Osteoblast (primary cell): ENCODE data around the gene SLC66A1. TPM values are rescaled to one million over a fixed set of nuclear protein-coding genes. Genes with fewer than 3 reads are reported as not detected.
A peak's percentile ranks its signal among the peaks of the same experiment; 100 is the strongest.

ENCODE experiments used
- DNase-seq: peaks from one replicate; pipeline ENCODE4 v3.0.0; 2011; ENCODE audit warnings: low spot score, mixed read lengths; ENCODE audit not compliant: insufficient read length; ENCODE audit errors: missing footprints
- H2AFZ ChIP-seq: 2 replicates; pipeline ENCODE4 v1.6.0; 2011; ENCODE audit warnings: mild to moderate bottlenecking, low read length
- H3K27ac ChIP-seq: 2 replicates; pipeline ENCODE4 v1.5.1; 2011; ENCODE audit warnings: mild to moderate bottlenecking, low read depth, low read length, moderate library complexity
- H3K27me3 ChIP-seq: 2 replicates; pipeline ENCODE4 v1.6.0; 2012; ENCODE audit warnings: mild to moderate bottlenecking, control low read depth, inconsistent platforms, low read length, moderate library complexity; ENCODE audit not compliant: insufficient read depth
- H3K36me3 ChIP-seq: 2 replicates; pipeline ENCODE4 v1.5.1; 2011; ENCODE audit warnings: mild to moderate bottlenecking, low read length, control low read depth, moderate library complexity; ENCODE audit not compliant: insufficient read depth
- H3K4me1 ChIP-seq: 2 replicates; pipeline ENCODE4 v1.5.1; 2011; ENCODE audit warnings: mild to moderate bottlenecking, low read length, control low read depth, moderate library complexity; ENCODE audit not compliant: insufficient read depth
- H3K4me2 ChIP-seq: 2 replicates; pipeline ENCODE4 v1.6.0; 2011; ENCODE audit warnings: mild to moderate bottlenecking, low read length; ENCODE audit not compliant: insufficient read depth
- H3K4me3 ChIP-seq: fragments of 200-600 bp; sonication (generic); 3 replicates; pipeline ENCODE4 v1.5.1; 2012; ENCODE audit warnings: mild to moderate bottlenecking, low read length, inconsistent platforms; ENCODE audit not compliant: insufficient read depth
- H3K79me2 ChIP-seq: 2 replicates; pipeline ENCODE4 v1.6.0; 2012; ENCODE audit warnings: mild to moderate bottlenecking, low read length, control low read depth, inconsistent platforms; ENCODE audit not compliant: insufficient read depth
- H3K9me3 ChIP-seq: 2 replicates; pipeline ENCODE4 v1.5.1; 2011; ENCODE audit warnings: low read depth, low read length, control low read depth
- H4K20me1 ChIP-seq: 2 replicates; pipeline ENCODE4 v1.6.0; 2012; ENCODE audit warnings: mild to moderate bottlenecking, low read length, control low read depth; ENCODE audit not compliant: insufficient read depth
- total RNA-seq: library from RNA; depleted of rRNA; stranded (reverse); fragments of >200 nt; gene quantifications from 2 replicates; pipeline ENCODE4 v1.2.3, GENCODE V29; 2012
- TF ChIP-seq, protein P1 (sequence below): IDR thresholded peaks from 2 replicates; pipeline ENCODE4 v1.5.1; 2011; ENCODE audit warnings: mild to moderate bottlenecking, low read depth, low read length, moderate library complexity; ENCODE audit errors: extremely low read depth

SLC66A1 gene
- total RNA-seq, 1 donor = 32.6 TPM

DNA sequence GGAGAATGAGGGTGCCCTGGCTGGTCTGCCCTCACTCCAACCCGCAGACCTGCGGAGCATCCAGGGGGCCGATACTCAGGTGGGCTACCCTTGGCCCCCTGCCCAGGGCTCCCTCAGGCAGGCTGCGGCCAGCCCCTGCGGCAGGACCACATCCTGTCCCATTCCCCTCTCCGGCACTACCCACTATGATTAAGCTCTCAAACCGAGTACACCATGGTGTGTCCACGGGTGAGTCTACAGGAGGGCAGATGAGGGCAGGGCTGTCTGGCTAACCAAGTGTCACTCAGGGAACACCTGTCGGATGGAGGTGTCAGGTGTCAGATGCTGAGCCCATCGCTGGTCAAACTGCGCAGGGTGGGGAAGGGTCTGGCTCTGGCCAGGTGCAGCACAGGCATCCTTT lies 47.2 kb downstream of the SLC66A1 start:
- TF ChIP-seq, protein P1, sequence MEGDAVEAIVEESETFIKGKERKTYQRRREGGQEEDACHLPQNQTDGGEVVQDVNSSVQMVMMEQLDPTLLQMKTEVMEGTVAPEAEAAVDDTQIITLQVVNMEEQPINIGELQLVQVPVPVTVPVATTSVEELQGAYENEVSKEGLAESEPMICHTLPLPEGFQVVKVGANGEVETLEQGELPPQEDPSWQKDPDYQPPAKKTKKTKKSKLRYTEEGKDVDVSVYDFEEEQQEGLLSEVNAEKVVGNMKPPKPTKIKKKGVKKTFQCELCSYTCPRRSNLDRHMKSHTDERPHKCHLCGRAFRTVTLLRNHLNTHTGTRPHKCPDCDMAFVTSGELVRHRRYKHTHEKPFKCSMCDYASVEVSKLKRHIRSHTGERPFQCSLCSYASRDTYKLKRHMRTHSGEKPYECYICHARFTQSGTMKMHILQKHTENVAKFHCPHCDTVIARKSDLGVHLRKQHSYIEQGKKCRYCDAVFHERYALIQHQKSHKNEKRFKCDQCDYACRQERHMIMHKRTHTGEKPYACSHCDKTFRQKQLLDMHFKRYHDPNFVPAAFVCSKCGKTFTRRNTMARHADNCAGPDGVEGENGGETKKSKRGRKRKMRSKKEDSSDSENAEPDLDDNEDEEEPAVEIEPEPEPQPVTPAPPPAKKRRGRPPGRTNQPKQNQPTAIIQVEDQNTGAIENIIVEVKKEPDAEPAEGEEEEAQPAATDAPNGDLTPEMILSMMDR = no peak

DNA sequence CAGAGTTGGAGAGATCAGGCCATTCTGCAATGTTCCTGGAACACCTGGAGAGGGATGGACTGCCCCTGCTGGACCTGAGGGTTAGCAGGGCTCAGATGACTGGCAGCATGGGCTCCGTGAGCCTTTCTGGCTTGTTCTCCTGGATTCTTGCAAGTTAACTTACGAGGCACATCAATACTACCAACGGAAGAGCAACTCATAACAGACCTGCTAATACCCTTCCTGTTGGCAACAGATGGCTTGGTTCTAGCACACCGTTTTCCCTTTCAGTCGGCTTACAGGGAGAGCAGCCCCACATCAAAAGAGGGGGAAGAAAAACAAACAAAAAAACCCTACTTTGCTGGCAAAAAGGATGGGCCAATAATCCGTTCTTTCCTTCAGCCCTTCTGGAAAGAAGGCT lies 47.9 kb downstream of the SLC66A1 start:
- H2AFZ ChIP-seq = no peak overlapping the region

More for the DNA sequence above, 47.2 kb downstream of the SLC66A1 start:
- Histone ChIP-seq H2AFZ (no peak overlapping the region), H4K20me1 (peaks cover 72% of the 10 kb centered on the region), H3K79me2 (peaks cover 72% of the 10 kb centered on the region), H3K27ac (no peak overlapping the region), H3K27me3 (no peaks in the 10 kb centered on the region), H3K4me1 (no peaks in the 10 kb centered on the region), H3K36me3 (peaks cover 37% of the 10 kb centered on the region), H3K4me3 (no peak overlapping the region), H3K9me3 (no peaks in the 10 kb centered on the region), H3K4me2 (no peak overlapping the region)
- peak; percentile 50 for DNase-seq

GRCh38 chr1:19360432-19360831 lies 48.3 kb downstream of the SLC66A1 start:
- Histone ChIP-seq H3K9me3 (no peaks in the 10 kb centered on the region), H3K27ac (no peak overlapping the region), H2AFZ (no peak overlapping the region), H3K27me3 (no peaks in the 10 kb centered on the region), H3K36me3 (peaks cover 37% of the 10 kb centered on the region), H3K4me2 (no peak overlapping the region), H4K20me1 (peaks cover 80% of the 10 kb centered on the region), H3K4me3 (no peak overlapping the region), H3K79me2 (peaks cover 81% of the 10 kb centered on the region), H3K4me1 (no peaks in the 10 kb centered on the region)
- TF ChIP-seq, protein P1 = no peak
- peak; percentile 49 for DNase-seq

More for the DNA sequence above, 47.9 kb downstream of the SLC66A1 start:
- Histone ChIP-seq H3K4me2 (no peak overlapping the region), H3K4me1 (no peaks in the 10 kb centered on the region), H3K79me2 (peaks cover 77% of the 10 kb centered on the region), H4K20me1 (peaks cover 77% of the 10 kb centered on the region), H3K27me3 (no peaks in the 10 kb centered on the region), H3K4me3 (no peak overlapping the region), H3K27ac (no peak overlapping the region), H3K36me3 (peaks cover 35% of the 10 kb centered on the region), H3K9me3 (no peaks in the 10 kb centered on the region)
- TF ChIP-seq, protein P1 = no peak
- peak; percentile 41 for DNase-seq

GRCh38 chr1:19360843-19361610 lies 48.9 kb downstream of the SLC66A1 start:
- no peaks in the 10 kb centered on the region for H3K9me3 ChIP-seq
- H3K4me2 ChIP-seq = no peak overlapping the region
- peaks cover 31% of the 10 kb centered on the region for H3K36me3 ChIP-seq
- H3K27me3 ChIP-seq = no peaks in the 10 kb centered on the region
- H3K4me3 ChIP-seq = no peak overlapping the region
- H2AFZ ChIP-seq = no peak overlapping the region
- DNase-seq = peak; percentile 50
- H4K20me1 ChIP-seq = peaks cover 76% of the 10 kb centered on the region
- no peak overlapping the region for H3K27ac ChIP-seq
- peaks cover 78% of the 10 kb centered on the region for H3K79me2 ChIP-seq
- TF ChIP-seq, protein P1 = no peak
- no peaks in the 10 kb centered on the region for H3K4me1 ChIP-seq
